ENCODE data around the gene RCOR1. TPM values are rescaled to one million over a fixed set of nuclear protein-coding genes. Genes with fewer than 3 reads are reported as not detected.

Gene RCOR1
- total and polyA plus RNA-seq, 9 donors, result 7.2 to 22.3 (median 18.3) TPM

DNA sequence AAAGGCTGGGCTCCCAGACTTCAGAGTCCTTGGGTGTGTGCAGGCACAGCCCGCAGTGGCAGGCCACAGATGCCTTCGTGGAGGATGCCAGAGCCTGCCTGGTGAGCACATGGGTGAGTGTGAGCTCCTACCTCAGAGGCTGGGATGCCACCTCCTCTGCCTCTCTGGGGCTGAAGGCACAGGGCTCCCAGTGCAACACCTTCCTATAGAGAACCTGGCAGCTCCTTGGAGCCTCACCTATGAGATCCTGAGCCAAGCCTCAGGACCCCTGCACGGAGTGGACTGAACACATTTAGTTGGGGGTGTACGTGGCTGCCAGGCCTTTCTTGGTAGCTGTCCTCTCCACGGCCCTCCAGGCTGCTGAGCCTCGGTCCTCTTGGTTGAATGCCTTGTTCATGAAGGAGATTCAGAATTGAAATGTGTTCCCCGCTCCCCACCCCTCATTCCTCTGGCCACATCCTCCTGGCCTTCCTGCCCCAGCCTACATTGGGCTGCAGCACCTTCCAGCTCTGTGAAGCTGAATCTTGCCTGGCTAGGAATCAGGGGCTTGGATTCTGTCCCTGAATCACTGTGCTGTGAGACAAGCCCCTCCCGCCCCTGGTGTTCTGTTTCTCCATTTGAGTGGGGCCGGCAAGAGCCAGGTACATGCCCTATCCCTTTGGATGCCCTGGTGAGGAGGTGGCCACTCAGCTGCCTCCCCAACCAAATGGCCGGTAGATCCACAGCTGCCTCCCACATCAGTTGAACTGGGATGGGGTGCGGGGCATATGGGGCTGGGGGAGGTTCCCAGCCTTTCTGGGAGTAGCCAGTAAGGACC, 146.1 kb downstream of the RCOR1 start:
- Histone ChIP-seq H3K9me3 (no peaks in the 10 kb centered on the region), H3K27me3 (no peaks in the 10 kb centered on the region), H3K27ac (no peak overlapping the region), H3K4me3 (no peak overlapping the region), H3K36me3 (no peaks in the 10 kb centered on the region), H3K4me1 (ENCODE audit: insufficient read depth) (no peaks in the 10 kb centered on the region)
- intact Hi-C loops (cut with DNase I), result loop anchor here in 1 of 4 donors (5.0 kb wide), 1 partner anchor 59 kb away; no protein-coding TSS in a partner anchor
- no peak for TF ChIP-seq POLR2A (IDR thresholded peaks at IDR 0.05)
- TF ChIP-seq EP300 (IDR thresholded peaks at IDR 0.05), result no peak
- TF ChIP-seq, protein P1, sequence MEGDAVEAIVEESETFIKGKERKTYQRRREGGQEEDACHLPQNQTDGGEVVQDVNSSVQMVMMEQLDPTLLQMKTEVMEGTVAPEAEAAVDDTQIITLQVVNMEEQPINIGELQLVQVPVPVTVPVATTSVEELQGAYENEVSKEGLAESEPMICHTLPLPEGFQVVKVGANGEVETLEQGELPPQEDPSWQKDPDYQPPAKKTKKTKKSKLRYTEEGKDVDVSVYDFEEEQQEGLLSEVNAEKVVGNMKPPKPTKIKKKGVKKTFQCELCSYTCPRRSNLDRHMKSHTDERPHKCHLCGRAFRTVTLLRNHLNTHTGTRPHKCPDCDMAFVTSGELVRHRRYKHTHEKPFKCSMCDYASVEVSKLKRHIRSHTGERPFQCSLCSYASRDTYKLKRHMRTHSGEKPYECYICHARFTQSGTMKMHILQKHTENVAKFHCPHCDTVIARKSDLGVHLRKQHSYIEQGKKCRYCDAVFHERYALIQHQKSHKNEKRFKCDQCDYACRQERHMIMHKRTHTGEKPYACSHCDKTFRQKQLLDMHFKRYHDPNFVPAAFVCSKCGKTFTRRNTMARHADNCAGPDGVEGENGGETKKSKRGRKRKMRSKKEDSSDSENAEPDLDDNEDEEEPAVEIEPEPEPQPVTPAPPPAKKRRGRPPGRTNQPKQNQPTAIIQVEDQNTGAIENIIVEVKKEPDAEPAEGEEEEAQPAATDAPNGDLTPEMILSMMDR (IDR thresholded peaks at IDR 0.05), result no peak
- peak in 1 of 5 donors; percentile 4 for DNase-seq
- 73 to 80% (median 77%) methylated on average over 9 to 11 of the region's 11 CpGs for WGBS, 3 donors

DNA sequence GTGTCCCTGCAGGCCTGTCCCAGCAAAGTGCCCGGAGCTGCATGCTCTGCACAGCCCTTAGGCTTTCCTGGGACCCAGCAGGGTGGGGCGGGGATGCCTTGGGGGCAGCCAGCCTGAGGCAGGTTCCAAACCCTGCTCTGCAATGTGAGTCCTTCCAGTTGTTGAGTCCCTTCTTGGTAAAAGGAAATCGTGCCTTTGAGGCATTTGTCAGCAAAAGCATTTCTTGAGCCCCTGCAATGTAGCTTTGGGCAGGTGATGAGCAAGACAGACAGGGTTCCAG, 146.7 kb downstream of the RCOR1 start:
- WGBS, 3 donors, result 81 to 86% (median 81%) methylated on average over 3 of the region's 3 CpGs
- no peak for DNase-seq

DNA sequence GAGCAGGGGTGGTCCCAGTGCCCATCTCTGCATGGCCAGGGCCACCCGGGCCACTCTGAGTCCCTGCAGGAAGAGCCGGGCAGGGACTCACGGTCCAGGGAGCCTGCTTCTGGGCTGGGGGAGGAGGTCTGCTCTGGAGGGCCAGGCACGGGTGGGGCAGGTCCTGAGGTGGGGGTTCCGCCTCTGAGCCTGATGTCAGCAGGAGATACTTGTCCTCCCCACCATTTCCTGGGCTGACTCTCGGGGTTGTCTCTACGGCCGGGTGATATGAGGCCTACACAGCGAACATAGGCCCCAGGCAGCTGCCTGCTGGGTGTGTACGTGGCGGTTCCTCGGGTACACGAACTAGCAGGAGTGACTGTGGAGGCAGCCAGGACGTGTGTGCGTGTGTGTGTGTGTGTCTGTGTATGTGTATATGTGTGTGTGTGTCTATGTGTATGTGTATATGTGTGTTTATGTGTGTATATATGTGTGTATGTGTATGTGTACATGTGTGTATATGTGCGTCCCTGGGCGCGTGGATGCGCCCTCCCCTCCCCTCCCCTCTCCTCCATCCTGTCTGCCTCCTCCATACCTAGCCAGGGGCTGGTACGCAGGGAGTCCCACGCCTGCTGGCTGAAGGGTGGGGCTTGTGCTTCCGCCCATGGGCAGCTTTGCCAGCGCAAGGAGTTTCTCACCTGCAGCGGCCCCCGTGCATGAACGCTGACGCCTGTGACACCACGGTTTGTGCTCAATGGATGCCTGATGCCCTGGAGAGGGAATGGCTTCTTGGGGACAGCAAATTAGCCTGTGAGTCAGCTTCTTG, 154.4 kb downstream of the RCOR1 start:
- Histone ChIP-seq H3K4me1 (ENCODE audit: insufficient read depth) (no peaks in the 10 kb centered on the region), H3K36me3 (no peaks in the 10 kb centered on the region), H3K27ac (no peak overlapping the region), H3K9me3 (no peaks in the 10 kb centered on the region), H3K4me3 (no peak overlapping the region), H3K27me3 (no peaks in the 10 kb centered on the region)
- TF ChIP-seq EP300 (IDR thresholded peaks at IDR 0.05), result no peak
- TF ChIP-seq, protein P1 (IDR thresholded peaks at IDR 0.05), result no peak
- no peak for TF ChIP-seq POLR2A (IDR thresholded peaks at IDR 0.05)
- DNase-seq, result no peak
- 90 to 95% (median 93%) methylated on average over 28 of the region's 28 CpGs for WGBS, 3 donors
- intact Hi-C loops (cut with DNase I), result no loop called here

More for the DNA sequence above, 146.7 kb downstream of the RCOR1 start:
- H3K4me1 ChIP-seq (ENCODE audit: insufficient read depth), result no peaks in the 10 kb centered on the region
- H3K27ac ChIP-seq, result no peak overlapping the region
- H3K36me3 ChIP-seq, result no peaks in the 10 kb centered on the region
- intact Hi-C loops (cut with DNase I), result loop anchor here in 1 of 4 donors (5.0 kb wide), 1 partner anchor 58 kb away; no protein-coding TSS in a partner anchor
- no peaks in the 10 kb centered on the region for H3K9me3 ChIP-seq
- TF ChIP-seq POLR2A (IDR thresholded peaks at IDR 0.05) (no peak), EP300 (IDR thresholded peaks at IDR 0.05) (no peak)
- TF ChIP-seq, protein P1 (IDR thresholded peaks at IDR 0.05), result no peak
- H3K27me3 ChIP-seq, result no peaks in the 10 kb centered on the region
- H3K4me3 ChIP-seq, result no peak overlapping the region

DNA sequence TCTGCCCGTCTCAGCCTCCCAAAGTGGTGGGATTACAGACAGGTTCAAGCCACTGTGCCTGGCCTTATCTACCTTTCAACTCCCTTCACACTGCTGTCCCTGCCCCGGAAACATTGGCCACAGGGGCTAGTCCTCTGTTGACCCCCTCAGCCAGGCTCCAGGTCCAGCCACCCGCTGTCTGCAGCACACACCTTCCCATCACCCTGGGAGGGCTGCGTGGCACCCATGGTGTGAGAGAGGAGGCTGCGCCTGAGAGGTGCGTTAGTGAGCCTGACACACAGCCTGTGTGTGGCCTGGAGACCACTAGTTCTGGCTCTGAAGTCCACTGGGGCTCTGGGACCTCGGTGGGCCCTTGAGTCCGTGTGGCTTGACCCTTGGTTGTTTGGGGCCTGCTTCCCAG, 156.4 kb downstream of the RCOR1 start:
- intact Hi-C loops (cut with DNase I), result no loop called here
- no peaks in the 10 kb centered on the region for H3K27me3 ChIP-seq

More for the DNA sequence above, 156.4 kb downstream of the RCOR1 start:
- no peak for DNase-seq
- TF ChIP-seq, protein P1 (IDR thresholded peaks at IDR 0.05), result no peak
- no peak for TF ChIP-seq EP300 (IDR thresholded peaks at IDR 0.05)
- no peak for TF ChIP-seq POLR2A (IDR thresholded peaks at IDR 0.05)
- Histone ChIP-seq H3K36me3 (no peaks in the 10 kb centered on the region), H3K4me3 (no peak overlapping the region), H3K9me3 (no peaks in the 10 kb centered on the region), H3K27ac (no peak overlapping the region), H3K4me1 (ENCODE audit: insufficient read depth) (no peaks in the 10 kb centered on the region)
- 84 to 87% (median 86%) methylated on average over 8 of the region's 8 CpGs for WGBS, 3 donors

Data from ovary (tissue), 9 donors.